DOHH2 (cell line): Measurements from ENCODE around the gene TEC.

Experiments used
- H3F3A ChIP-seq: fragments of 200-600 bp; sonication (generic), shearing (Covaris generic); 2 replicates; pipeline ENCODE4 v1.6.0; 2016; ENCODE audit warnings: antibody characterized with exemption, mild to moderate bottlenecking; ENCODE audit not compliant: control insufficient read depth, insufficient read depth
- H3K27ac ChIP-seq: fragments of 200-600 bp; sonication (generic); 2 replicates; pipeline ENCODE4 v1.5.1; 2014; ENCODE audit warnings: low read depth, mild to moderate bottlenecking, low read length, moderate library complexity
- H3K27me3 ChIP-seq: fragments of 200-600 bp; sonication (generic); 2 replicates; pipeline ENCODE4 v1.6.1; 2014; ENCODE audit warnings: mild to moderate bottlenecking, low read length, mixed read lengths; ENCODE audit not compliant: control insufficient read depth
- H3K36me3 ChIP-seq: fragments of 200-600 bp; sonication (generic); 2 replicates; pipeline ENCODE4 v1.6.1; 2014; ENCODE audit warnings: mild to moderate bottlenecking, low read length, moderate library complexity, mixed read lengths; ENCODE audit not compliant: control insufficient read depth
- H3K4me1 ChIP-seq: fragments of 200-600 bp; sonication (generic); 2 replicates; pipeline ENCODE4 v1.6.1; 2014; ENCODE audit warnings: mild to moderate bottlenecking, low read length, mixed read lengths; ENCODE audit not compliant: control insufficient read depth
- H3K4me2 ChIP-seq: fragments of 200-600 bp; sonication (generic); 2 replicates; pipeline ENCODE4 v1.6.0; 2014; ENCODE audit warnings: mild to moderate bottlenecking, low read length, moderate library complexity
- H3K4me3 ChIP-seq: fragments of 200-600 bp; sonication (generic); 2 replicates; pipeline ENCODE4 v1.5.1; 2014; ENCODE audit warnings: mild to moderate bottlenecking, low read length, mixed read lengths
- H3K79me2 ChIP-seq: fragments of 200-600 bp; sonication (generic); 2 replicates; pipeline ENCODE4 v1.6.1; 2014; ENCODE audit warnings: mild to moderate bottlenecking, low read length, mixed read lengths; ENCODE audit not compliant: control insufficient read depth
- H3K9me2 ChIP-seq: fragments of 200-600 bp; sonication (generic); replicated peaks from 2 replicates; pipeline ENCODE4 v1.6.1; 2014; ENCODE audit warnings: mild to moderate bottlenecking, low read length, mixed read lengths; ENCODE audit not compliant: control insufficient read depth
- H3K9me3 ChIP-seq: fragments of 200-600 bp; sonication (generic); 2 replicates; pipeline ENCODE4 v1.6.1; 2014; ENCODE audit warnings: antibody characterized with exemption, low read length, mixed read lengths; ENCODE audit not compliant: control insufficient read depth, insufficient read depth
- H4K20me1 ChIP-seq: fragments of 200-600 bp; sonication (generic); 2 replicates; pipeline ENCODE4 v1.6.0; 2014; ENCODE audit warnings: low read depth, mild to moderate bottlenecking, antibody characterized with exemption, low read length, moderate library complexity; ENCODE audit not compliant: control insufficient read depth, insufficient read depth
- CTCF ChIP-seq: fragments of 200-600 bp; sonication (generic); IDR thresholded peaks from one replicate; pipeline ENCODE4 v1.5.1; 2014; ENCODE audit warnings: antibody characterized with exemption, mild to moderate bottlenecking, low read depth, low read length; ENCODE audit not compliant: poor library complexity, severe bottlenecking
- EZH2phosphoT487 ChIP-seq: fragments of 200-600 bp; sonication (generic); IDR thresholded peaks from 2 replicates; pipeline ENCODE4 v1.6.1; 2017; ENCODE audit warnings: borderline replicate concordance, mild to moderate bottlenecking, antibody characterized with exemption, low read length, moderate library complexity, mixed read lengths

The TEC gene

GRCh38 chr4:48311896-48312295, 42.3 kb upstream of the TEC start:
- Histone ChIP-seq H3K27ac (no peak overlapping the region), H3K9me3 (no peaks in the 10 kb centered on the region), H4K20me1 (no peaks in the 10 kb centered on the region), H3K79me2 (no peaks in the 10 kb centered on the region), H3K36me3 (no peaks in the 10 kb centered on the region), H3K4me2 (no peak overlapping the region), H3K4me1 (peaks cover 2% of the 10 kb centered on the region; the same call in 1 of the 2 replicates), H3K4me3 (no peak overlapping the region), H3K9me2 (no peaks in the 10 kb centered on the region), H3F3A (no peaks in the 10 kb centered on the region), H3K27me3 (peaks cover 2% of the 10 kb centered on the region; the same call in 1 of the 2 replicates)
- TF ChIP-seq CTCF (no peak), EZH2phosphoT487 (no peak)

DNA sequence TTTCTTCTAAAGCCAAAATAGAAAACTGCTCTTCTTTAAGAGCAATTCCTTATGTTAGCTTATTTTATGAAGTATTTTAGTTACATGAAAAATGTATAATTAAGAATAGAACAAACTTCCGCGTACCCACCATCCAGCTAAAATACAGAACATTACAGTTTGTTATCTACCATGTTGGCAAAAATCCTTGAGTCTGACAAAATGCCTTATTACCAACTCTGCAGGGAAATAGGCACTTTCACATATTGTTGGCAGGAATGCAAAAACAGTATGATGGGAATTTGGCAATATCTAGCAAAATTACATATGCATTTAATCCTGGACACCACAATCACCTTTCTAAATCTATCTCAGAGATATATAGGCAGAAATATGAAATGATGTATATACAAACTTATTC, 39.3 kb upstream of the TEC start:
- no peak overlapping the region for H3K4me2 ChIP-seq
- no peaks in the 10 kb centered on the region for H3K4me1 ChIP-seq
- no peak for TF ChIP-seq CTCF
- TF ChIP-seq EZH2phosphoT487 = no peak
- no peaks in the 10 kb centered on the region for H3K79me2 ChIP-seq
- no peaks in the 10 kb centered on the region for H4K20me1 ChIP-seq
- no peaks in the 10 kb centered on the region for H3K36me3 ChIP-seq
- H3K27me3 ChIP-seq = peaks cover 2% of the 10 kb centered on the region; the same call in 1 of the 2 replicates
- no peak overlapping the region for H3K27ac ChIP-seq
- no peaks in the 10 kb centered on the region for H3K9me2 ChIP-seq
- H3F3A ChIP-seq = no peaks in the 10 kb centered on the region
- no peaks in the 10 kb centered on the region for H3K9me3 ChIP-seq
- H3K4me3 ChIP-seq = no peak overlapping the region

GRCh38 chr4:48307528-48307927, 37.9 kb upstream of the TEC start:
- no peaks in the 10 kb centered on the region for H4K20me1 ChIP-seq
- H3K9me3 ChIP-seq = no peaks in the 10 kb centered on the region
- TF ChIP-seq EZH2phosphoT487 = no peak
- TF ChIP-seq CTCF = no peak
- H3K27ac ChIP-seq = no peak overlapping the region
- H3K4me3 ChIP-seq = no peak overlapping the region
- H3F3A ChIP-seq = no peaks in the 10 kb centered on the region
- H3K36me3 ChIP-seq = no peaks in the 10 kb centered on the region
- H3K4me1 ChIP-seq = no peaks in the 10 kb centered on the region
- no peaks in the 10 kb centered on the region for H3K9me2 ChIP-seq
- no peaks in the 10 kb centered on the region for H3K79me2 ChIP-seq
- peaks cover 2% of the 10 kb centered on the region; the same call in 1 of the 2 replicates for H3K27me3 ChIP-seq
- H3K4me2 ChIP-seq = no peak overlapping the region

DNA sequence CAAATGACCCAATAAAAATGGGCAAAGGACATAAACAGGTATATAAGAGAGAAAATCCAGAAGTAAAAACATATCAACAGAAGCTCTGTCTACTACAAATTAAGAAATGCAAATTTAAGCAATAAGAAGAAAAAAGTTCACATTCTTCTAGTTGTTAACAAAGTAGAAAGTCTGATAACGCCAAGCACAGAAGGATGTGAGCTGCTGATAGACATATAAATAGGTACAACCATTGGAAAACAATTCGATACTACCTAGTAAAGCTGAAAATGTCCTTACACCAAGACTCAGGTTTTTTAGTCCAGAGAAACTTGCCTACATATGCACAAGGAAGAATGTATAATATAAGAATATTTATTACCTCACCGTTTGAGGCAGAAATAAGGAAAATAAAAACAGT, 35.9 kb upstream of the TEC start:
- no peak overlapping the region for H3K4me2 ChIP-seq
- TF ChIP-seq CTCF (no peak), EZH2phosphoT487 (no peak)
- no peaks in the 10 kb centered on the region for H3K79me2 ChIP-seq
- no peaks in the 10 kb centered on the region for H3K9me2 ChIP-seq
- peaks cover 2% of the 10 kb centered on the region; the same call in 1 of the 2 replicates for H3K27me3 ChIP-seq
- H3K27ac ChIP-seq = no peak overlapping the region
- no peaks in the 10 kb centered on the region for H3F3A ChIP-seq
- no peak overlapping the region for H3K4me3 ChIP-seq
- H4K20me1 ChIP-seq = no peaks in the 10 kb centered on the region
- H3K36me3 ChIP-seq = no peaks in the 10 kb centered on the region
- no peaks in the 10 kb centered on the region for H3K4me1 ChIP-seq
- no peaks in the 10 kb centered on the region for H3K9me3 ChIP-seq
